Measurements from ENCODE around the gene MVB12B. TPM values are rescaled to one million over a fixed set of nuclear protein-coding genes. Genes with fewer than 3 reads are reported as not detected.

Gene MVB12B
- total RNA-seq, 1 experiment from 2014 or later: 10.9 TPM

DNA sequence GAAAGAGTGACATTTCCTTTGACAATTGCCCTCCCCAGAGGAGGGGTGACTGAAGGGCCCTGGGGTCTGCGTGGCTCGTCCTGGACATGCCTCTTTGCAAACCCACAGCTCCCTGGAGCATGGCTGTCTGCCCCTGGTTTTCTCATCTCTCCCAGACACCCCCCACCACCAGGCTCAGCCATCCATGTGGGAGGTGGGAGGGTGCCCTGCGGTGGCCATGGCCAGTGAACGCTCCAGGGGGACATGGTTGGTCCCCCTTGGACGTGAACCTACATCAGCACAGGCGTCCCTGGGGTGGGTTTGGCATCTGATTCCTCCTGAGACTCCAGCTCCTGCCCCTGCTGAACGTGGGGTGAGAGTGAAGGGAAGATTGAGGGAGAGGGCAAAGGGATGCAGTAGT, 219.4 kb downstream of the MVB12B start:
- POLR2A ChIA-PET: no interaction called here
- H3K79me2 ChIP-seq (ENCODE audit: insufficient read depth, low read length): no peaks in the 10 kb centered on the region
- ATAC-seq (no peak), DNase-seq (ENCODE audit: low read depth, low spot score) (no peak)
- no peak overlapping the region for H3K4me3 ChIP-seq (replicated peaks in 1 of 2; ENCODE audit: low read depth in 1 of 2, low read length in 2 of 2)
- H3K9ac ChIP-seq (ENCODE audit: low read length): no peak overlapping the region
- no peaks in the 10 kb centered on the region for H3K27me3 ChIP-seq (ENCODE audit: insufficient read depth, low read length)
- H3K4me1 ChIP-seq (ENCODE audit: control insufficient read depth in 1 of 2, insufficient read depth in 2 of 2, low read length in 2 of 2): no peaks in the 10 kb centered on the region
- BruUV-seq (replicated peaks): no TSS peak
- RAD21 ChIA-PET (ENCODE audit: low non-redundant PET in 1 of 2, low total read pairs in 2 of 2, uncharacterized antibody in 2 of 2, unreplicated experiment in 2 of 2): no interaction called here
- no peaks in the 10 kb centered on the region for H3K9me3 ChIP-seq (ENCODE audit: control insufficient read depth in 1 of 2, insufficient read depth in 1 of 2, low read depth in 1 of 2, low read length in 2 of 2)
- no peaks in the 10 kb centered on the region for H4K20me1 ChIP-seq (ENCODE audit: insufficient read depth)
- H3K36me3 ChIP-seq (ENCODE audit: control insufficient read depth in 1 of 2, insufficient read depth in 2 of 2, low read length in 2 of 2): no peaks in the 10 kb centered on the region
- no peak overlapping the region for H2AFZ ChIP-seq (ENCODE audit: low read depth, low read length, poor library complexity, severe bottlenecking)
- intact Hi-C loops (cut with micrococcal nuclease): no loop called here
- H3K4me2 ChIP-seq (ENCODE audit: low read length): no peak overlapping the region
- TF ChIP-seq EZH2phosphoT487 (IDR thresholded peaks at IDR 0.05; ENCODE audit: borderline replicate concordance): no peak
- TF ChIP-seq ZFX (IDR thresholded peaks at IDR 0.05): no peak
- TF ChIP-seq CBX3 (IDR thresholded peaks at IDR 0.05; ENCODE audit: low read depth): no peak
- TF ChIP-seq, protein P1, sequence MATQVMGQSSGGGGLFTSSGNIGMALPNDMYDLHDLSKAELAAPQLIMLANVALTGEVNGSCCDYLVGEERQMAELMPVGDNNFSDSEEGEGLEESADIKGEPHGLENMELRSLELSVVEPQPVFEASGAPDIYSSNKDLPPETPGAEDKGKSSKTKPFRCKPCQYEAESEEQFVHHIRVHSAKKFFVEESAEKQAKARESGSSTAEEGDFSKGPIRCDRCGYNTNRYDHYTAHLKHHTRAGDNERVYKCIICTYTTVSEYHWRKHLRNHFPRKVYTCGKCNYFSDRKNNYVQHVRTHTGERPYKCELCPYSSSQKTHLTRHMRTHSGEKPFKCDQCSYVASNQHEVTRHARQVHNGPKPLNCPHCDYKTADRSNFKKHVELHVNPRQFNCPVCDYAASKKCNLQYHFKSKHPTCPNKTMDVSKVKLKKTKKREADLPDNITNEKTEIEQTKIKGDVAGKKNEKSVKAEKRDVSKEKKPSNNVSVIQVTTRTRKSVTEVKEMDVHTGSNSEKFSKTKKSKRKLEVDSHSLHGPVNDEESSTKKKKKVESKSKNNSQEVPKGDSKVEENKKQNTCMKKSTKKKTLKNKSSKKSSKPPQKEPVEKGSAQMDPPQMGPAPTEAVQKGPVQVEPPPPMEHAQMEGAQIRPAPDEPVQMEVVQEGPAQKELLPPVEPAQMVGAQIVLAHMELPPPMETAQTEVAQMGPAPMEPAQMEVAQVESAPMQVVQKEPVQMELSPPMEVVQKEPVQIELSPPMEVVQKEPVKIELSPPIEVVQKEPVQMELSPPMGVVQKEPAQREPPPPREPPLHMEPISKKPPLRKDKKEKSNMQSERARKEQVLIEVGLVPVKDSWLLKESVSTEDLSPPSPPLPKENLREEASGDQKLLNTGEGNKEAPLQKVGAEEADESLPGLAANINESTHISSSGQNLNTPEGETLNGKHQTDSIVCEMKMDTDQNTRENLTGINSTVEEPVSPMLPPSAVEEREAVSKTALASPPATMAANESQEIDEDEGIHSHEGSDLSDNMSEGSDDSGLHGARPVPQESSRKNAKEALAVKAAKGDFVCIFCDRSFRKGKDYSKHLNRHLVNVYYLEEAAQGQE (IDR thresholded peaks at IDR 0.05; ENCODE audit: low read depth): no peak
- no peak for TF ChIP-seq TCF7L2 (IDR thresholded peaks at IDR 0.05; ENCODE audit: borderline replicate concordance, extremely low read depth, insufficient read depth, insufficient read length)
- TF ChIP-seq, protein P2, sequence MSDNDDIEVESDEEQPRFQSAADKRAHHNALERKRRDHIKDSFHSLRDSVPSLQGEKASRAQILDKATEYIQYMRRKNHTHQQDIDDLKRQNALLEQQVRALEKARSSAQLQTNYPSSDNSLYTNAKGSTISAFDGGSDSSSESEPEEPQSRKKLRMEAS (IDR thresholded peaks at IDR 0.05): no peak
- TF ChIP-seq JUND (IDR thresholded peaks at IDR 0.05): no peak
- TF ChIP-seq EZH2 (IDR thresholded peaks at IDR 0.05): no peak
- TF ChIP-seq SRF (IDR thresholded peaks at IDR 0.05; ENCODE audit: low read depth): no peak
- TF ChIP-seq POLR2A (IDR thresholded peaks at IDR 0.05; ENCODE audit: borderline replicate concordance, extremely low read depth, insufficient read depth, insufficient read length): no peak
- TF ChIP-seq CEBPB (IDR thresholded peaks at IDR 0.05; ENCODE audit: low read depth): no peak
- no peak for TF ChIP-seq ELF1 (IDR thresholded peaks at IDR 0.05; ENCODE audit: borderline replicate concordance, low read depth)
- TF ChIP-seq, protein P3, sequence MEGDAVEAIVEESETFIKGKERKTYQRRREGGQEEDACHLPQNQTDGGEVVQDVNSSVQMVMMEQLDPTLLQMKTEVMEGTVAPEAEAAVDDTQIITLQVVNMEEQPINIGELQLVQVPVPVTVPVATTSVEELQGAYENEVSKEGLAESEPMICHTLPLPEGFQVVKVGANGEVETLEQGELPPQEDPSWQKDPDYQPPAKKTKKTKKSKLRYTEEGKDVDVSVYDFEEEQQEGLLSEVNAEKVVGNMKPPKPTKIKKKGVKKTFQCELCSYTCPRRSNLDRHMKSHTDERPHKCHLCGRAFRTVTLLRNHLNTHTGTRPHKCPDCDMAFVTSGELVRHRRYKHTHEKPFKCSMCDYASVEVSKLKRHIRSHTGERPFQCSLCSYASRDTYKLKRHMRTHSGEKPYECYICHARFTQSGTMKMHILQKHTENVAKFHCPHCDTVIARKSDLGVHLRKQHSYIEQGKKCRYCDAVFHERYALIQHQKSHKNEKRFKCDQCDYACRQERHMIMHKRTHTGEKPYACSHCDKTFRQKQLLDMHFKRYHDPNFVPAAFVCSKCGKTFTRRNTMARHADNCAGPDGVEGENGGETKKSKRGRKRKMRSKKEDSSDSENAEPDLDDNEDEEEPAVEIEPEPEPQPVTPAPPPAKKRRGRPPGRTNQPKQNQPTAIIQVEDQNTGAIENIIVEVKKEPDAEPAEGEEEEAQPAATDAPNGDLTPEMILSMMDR (IDR thresholded peaks at IDR 0.05 in 2 of 3, conservative IDR thresholded peaks at IDR 0.05 in 1 of 3; ENCODE audit: borderline replicate concordance in 1 of 3, insufficient read depth in 1 of 3, low read depth in 2 of 3, low read length in 2 of 3): no peak
- TF ChIP-seq RAD21 (IDR thresholded peaks at IDR 0.05; ENCODE audit: low read depth): no peak
- no peak for TF ChIP-seq POLR2AphosphoS5 (IDR thresholded peaks at IDR 0.05; ENCODE audit: low read depth, low read length)
- no peak for TF ChIP-seq SP1 (IDR thresholded peaks at IDR 0.05; ENCODE audit: low read depth)
- TF ChIP-seq, protein P4, sequence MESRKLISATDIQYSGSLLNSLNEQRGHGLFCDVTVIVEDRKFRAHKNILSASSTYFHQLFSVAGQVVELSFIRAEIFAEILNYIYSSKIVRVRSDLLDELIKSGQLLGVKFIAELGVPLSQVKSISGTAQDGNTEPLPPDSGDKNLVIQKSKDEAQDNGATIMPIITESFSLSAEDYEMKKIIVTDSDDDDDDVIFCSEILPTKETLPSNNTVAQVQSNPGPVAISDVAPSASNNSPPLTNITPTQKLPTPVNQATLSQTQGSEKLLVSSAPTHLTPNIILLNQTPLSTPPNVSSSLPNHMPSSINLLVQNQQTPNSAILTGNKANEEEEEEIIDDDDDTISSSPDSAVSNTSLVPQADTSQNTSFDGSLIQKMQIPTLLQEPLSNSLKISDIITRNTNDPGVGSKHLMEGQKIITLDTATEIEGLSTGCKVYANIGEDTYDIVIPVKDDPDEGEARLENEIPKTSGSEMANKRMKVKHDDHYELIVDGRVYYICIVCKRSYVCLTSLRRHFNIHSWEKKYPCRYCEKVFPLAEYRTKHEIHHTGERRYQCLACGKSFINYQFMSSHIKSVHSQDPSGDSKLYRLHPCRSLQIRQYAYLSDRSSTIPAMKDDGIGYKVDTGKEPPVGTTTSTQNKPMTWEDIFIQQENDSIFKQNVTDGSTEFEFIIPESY (IDR thresholded peaks at IDR 0.05; ENCODE audit: extremely low read depth, insufficient replicate concordance, low read length): no peak
- TF ChIP-seq YY1 (IDR thresholded peaks at IDR 0.05; ENCODE audit: extremely low read depth, insufficient replicate concordance, low read depth, low read length): no peak
- no peak for TF ChIP-seq ZNF274 (IDR thresholded peaks at IDR 0.05; ENCODE audit: low read depth, low read length)
- CTCF ChIA-PET: interaction anchor here (1.1 kb wide), 1 partner anchor 9 kb away, joined by 3 read pairs; no protein-coding TSS in a partner anchor
- no peaks in the 10 kb centered on the region for H3K9me2 ChIP-seq (ENCODE audit: insufficient read depth)
- no peak overlapping the region for H3K27ac ChIP-seq (ENCODE audit: low read depth, low read length)

All from HCT116 (cell line).